Measurements from ENCODE around the gene EMILIN1.

EMILIN1 gene

GRCh38 chr2:27092696-27093429 is 14.4 kb downstream of the EMILIN1 start:
- no peak for TF ChIP-seq CTCF (IDR thresholded peaks at IDR 0.05; ENCODE audit: low read depth, low read length)
- DNase-seq (ENCODE audit: extremely low read depth, low read depth) = no peak

DNA sequence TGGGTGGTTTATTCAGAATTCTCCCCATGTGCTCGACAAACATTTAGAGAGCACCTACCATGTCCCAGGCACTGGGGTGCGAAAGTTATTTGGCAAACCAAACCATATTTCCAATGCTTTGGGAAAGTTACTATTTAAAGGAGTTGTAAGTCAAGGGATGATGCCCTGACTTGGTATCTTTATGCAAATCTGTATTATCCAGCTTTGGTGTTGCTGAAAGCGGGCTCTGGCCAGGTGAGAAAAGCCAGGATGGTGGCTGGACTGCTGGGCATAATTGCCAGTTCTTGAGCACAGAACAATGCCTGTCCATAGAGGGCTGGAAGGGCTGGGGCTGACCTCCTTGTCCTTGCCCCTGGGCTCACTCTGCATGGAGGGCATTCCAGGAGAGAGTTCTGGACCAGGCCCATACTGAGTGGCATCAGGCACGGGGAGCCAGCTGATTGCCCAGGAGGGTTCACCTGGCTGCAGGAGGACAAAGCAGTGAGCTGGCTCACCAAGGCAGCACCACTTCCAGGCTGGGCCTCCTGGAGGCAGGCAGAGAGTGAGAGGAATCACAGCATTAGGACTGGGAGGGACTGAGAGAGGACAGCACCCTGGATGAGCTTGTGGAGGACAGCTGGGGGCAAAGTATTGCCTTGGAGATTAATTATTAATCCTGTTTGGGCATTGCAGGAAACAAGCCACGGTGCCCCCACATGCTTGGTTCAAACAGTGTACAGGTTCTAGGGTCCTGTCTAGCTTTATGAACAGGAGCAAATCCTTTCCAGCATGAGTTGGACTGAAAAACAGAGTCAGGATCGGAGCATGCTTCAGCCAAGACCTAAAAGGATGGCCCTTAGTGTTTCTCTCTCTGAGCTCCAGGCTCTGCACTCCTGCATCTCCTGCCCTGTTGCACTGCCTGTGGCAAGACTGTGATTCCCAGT is 15.3 kb downstream of the EMILIN1 start:
- TF ChIP-seq CTCF (IDR thresholded peaks at IDR 0.05; ENCODE audit: low read depth, low read length) = no peak
- DNase-seq (ENCODE audit: extremely low read depth, low read depth) = no peak

GRCh38 chr2:27094353-27094984 is 16.1 kb downstream of the EMILIN1 start:
- no peak for DNase-seq (ENCODE audit: extremely low read depth, low read depth)
- TF ChIP-seq CTCF (IDR thresholded peaks at IDR 0.05; ENCODE audit: low read depth, low read length) = no peak

DNA sequence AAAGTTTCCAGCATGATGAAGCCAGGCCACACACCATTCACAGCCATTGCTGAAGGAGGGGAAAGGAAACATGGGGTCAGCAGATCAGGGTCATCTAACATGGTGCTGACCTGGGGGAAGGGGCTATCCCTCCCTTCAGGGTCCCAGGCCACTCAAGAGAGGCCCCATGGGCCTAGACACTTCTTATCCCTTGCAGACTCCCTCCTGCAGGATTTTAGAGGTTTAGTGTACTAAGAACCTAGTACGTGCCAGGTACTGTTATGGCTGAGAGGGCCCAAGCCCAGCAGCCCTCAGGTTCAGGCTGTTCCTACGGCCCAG is 17.0 kb downstream of the EMILIN1 start:
- no peak for TF ChIP-seq CTCF (IDR thresholded peaks at IDR 0.05; ENCODE audit: low read depth, low read length)
- no peak for DNase-seq (ENCODE audit: extremely low read depth, low read depth)

GRCh38 chr2:27095745-27096651 is 17.6 kb downstream of the EMILIN1 start:
- no peak for DNase-seq (ENCODE audit: extremely low read depth, low read depth)

More at GRCh38 chr2:27095745-27096651, 17.6 kb downstream of the EMILIN1 start:
- no peak for TF ChIP-seq CTCF (IDR thresholded peaks at IDR 0.05; ENCODE audit: low read depth, low read length)
